Inferior parietal cortex (tissue), 1 donor: ENCODE results near the gene ARHGAP24.
"Not testable (repeated sequence)": the region's sequence is repeated elsewhere in the genome, so short reads cannot be mapped to it uniquely, and the experiment has no call there.

Experiments used
- DNase-seq: peaks from one replicate; pipeline ENCODE4 v3.0.0-alpha.2; 2016; ENCODE audit errors: extremely low spot score

ARHGAP24 gene

GRCh38 chr4:85910985-85911384 is 436.0 kb downstream of the ARHGAP24 start:
- no peak for DNase-seq

DNA sequence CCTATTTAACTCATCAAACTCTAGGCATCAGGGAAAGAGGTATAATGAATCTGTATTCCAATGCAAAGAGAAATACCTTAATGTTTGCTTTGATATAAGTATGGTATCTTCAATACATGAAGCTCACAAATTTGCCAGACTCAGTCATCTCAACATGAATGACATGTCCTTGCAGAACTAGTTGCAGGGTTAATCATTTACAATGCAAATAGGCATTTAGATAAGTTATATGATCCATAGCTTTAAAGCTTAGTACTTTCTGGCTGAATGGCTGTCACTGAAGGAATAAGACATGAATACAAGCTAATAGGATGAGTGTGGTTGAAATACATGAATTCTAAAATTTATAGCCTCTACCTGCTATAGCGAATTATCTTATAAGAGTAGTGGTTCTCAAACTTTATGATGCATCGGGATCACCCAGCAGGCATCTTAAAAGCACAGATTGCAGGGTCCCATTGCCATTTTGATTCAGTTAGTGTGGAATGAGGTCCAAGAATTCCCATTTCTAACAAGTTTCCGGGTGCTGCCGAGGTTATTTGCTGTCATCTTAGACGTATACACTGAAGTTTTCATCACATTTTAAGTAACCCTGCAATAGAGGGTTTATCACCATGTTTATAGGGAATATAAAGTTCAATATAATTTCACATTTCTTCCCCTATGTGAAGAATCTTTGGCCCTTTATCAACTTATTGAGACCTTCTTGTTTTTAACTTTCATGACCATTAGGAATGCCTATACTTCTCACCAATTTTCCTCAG is 439.2 kb downstream of the ARHGAP24 start:
- DNase-seq = no peak

DNA sequence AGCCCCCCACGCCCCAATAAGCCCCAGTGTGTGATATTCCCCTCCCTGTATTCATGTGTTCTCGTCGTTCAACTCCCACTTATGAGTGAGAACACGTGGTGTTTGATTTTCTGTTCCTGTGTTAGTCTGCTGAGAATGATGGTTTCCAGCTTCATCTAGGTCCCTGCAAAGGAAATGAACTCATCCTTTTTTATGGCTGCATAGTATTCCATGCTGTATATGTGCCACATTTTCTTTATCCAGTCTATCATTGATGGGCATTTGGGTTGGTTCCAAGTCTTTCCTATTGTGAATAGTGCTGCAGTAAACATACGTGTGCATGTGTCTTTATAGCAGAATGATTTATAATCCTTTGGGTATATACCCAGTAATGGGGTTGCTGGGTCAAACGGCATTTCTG is 440.6 kb downstream of the ARHGAP24 start:
- DNase-seq = not testable (repeated sequence)

- no peak for DNase-seq
Measured at GRCh38 chr4:85919200-85919887, 444.4 kb downstream of the ARHGAP24 start.

- DNase-seq = no peak
Measured at GRCh38 chr4:85925071-85925470, 450.1 kb downstream of the ARHGAP24 start.

DNA sequence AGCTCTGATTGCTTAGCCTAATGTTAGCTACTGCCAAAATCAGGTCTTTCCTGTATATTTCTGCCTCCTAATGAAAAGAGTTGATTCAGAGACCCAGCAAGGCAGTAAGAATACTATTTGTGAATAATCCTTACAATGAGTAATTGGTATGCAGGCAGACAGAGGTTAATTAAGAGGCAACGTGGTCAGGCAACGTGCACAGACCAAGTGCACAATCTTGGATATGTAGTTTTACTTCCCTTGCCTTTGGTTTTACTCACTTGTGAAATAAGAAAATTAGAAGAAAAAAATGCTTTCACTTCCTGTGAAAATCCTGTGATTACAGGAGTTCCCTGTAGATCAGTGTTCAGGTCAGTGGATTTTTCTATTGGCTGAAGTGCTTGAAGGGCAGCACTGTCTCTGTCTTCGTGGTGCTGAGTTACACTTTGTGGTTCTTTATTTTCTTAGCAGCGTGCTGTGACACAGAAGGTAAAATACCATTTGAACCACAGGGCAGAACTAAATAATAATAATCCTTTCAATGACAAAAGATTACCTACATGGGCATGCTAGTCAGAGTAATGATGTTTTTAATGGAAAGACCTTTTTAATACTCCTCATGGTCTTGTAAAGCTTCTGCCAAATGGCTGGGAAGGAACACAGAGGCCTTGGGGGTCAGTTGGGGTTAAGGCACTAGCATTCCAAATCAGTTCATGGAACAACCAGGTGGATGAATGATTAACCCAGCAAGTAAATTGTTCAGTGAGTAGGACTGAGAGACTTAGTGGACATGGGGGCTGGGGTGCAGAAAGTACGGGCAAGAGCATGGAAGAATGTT is 454.0 kb downstream of the ARHGAP24 start:
- DNase-seq = no peak

- no peak for DNase-seq
Measured at GRCh38 chr4:85929961-85930665, 455.2 kb downstream of the ARHGAP24 start.

- DNase-seq = no peak
Measured at GRCh38 chr4:85932500-85933290, 457.7 kb downstream of the ARHGAP24 start.

DNA sequence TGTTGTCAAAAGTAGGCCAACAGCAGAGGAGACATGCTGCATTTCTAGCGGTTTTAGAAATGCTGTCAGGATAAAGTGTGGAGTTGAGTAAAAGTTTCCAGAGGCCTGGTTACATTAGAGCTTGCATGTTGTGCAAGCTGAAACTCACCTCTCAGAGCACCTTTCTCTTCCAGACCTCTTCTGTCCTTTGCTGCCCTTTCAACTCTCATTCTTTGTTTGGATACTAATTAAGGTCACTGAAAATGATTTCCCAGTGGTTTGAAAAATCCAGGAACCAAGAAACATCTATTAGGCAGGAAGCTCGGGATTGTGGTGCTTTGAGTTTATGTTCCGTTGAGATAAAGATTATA is 458.3 kb downstream of the ARHGAP24 start:
- DNase-seq = no peak

DNA sequence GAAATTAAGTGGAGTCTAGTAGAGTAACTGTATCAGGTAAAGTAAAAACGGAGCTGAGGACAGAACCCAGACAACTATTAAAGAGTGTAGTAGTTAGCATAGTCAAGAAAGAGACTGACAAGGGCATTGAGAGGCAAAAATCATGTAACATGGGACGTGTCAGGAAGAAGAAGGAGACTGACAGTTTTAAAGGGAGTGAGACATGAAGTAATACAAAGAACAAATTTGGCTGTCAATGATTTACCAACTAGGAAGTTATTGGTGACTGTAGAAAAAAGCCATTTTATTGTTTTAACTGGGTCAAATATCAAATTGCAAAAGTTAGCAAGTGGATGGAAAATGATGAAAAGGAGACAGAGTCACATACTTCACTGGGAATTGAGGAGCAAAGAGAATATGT is 462.6 kb downstream of the ARHGAP24 start:
- DNase-seq = no peak

- DNase-seq = no peak
Measured at GRCh38 chr4:85938062-85938461, 463.1 kb downstream of the ARHGAP24 start.

- no peak for DNase-seq
Measured at GRCh38 chr4:85938902-85939301, 464.0 kb downstream of the ARHGAP24 start.

DNA sequence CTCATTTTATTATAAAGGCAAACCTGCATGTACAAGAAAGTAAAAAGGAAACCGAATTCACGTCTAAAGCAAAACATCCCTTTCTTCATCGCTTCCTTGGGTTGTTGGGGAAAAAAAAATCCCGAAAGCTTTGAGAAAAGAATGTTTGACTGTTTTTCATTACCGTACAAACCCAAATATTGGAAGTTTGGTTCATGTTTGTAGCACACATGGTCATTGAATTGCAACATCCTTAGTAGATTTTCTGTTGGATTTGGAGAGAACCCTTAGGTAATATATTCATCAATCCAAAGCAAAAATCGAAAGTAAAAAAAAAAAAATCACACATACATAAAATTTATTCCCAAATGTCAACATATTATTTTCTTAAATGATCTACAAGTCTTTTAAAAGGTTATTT is 464.6 kb downstream of the ARHGAP24 start:
- DNase-seq = no peak

- DNase-seq = no peak
Measured at GRCh38 chr4:85940151-85940550, 465.2 kb downstream of the ARHGAP24 start.

- DNase-seq = no peak
Measured at GRCh38 chr4:85942107-85942506, 467.2 kb downstream of the ARHGAP24 start.

GRCh38 chr4:85946821-85947220 is 471.9 kb downstream of the ARHGAP24 start:
- no peak for DNase-seq

GRCh38 chr4:85951099-85951498 is 476.1 kb downstream of the ARHGAP24 start:
- no peak for DNase-seq

DNA sequence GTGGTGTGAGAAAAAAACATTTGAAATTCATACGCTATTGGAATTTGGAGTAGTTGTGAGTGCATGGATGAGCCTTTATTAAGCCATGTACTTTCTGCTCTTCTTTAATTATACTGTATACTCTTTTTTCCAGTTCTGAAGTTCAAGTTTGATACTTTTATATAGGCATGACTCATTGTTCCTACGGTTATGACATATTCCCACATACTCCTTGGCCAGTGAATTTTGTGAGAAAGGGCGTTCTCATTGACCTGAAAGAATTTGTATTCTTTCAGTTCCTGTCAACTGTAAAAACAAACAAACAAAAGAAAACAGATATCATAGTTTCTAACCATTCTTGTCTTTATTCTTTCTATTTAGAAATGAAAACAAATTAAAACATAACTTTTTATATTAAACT is 477.6 kb downstream of the ARHGAP24 start:
- no peak for DNase-seq

DNA sequence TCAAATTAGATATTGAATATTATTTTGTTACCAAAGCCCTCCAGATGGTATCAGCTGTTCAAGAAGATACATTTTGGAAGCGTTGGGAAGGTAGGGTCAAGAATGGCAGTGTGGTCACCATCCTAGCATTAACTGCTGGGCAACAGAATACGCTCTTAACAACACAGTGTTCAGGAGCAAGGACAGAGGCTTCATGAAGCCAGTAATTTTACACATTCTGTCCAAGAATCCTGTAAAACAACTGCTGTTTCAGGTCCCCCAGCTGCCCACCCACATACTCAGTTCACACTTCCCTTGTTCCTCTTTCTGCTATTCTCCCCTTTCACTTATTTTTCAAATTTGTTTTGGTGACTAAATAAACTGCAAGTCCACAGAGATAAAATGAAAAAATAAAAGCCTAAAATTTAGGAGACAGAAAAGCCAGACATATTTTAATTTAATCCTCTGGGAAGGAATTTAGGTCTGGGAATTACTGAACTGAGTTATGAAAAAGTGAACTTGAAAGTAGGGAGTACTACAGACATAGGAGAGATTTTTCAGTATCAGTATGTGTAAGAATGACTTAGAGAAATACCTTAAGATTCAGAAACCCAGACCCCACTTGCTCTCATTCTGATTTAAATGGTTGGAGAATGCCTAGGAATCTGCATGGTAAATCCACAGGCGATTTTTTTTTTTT is 478.2 kb downstream of the ARHGAP24 start:
- no peak for DNase-seq

- DNase-seq = no peak
Measured at GRCh38 chr4:85953651-85954018, 478.7 kb downstream of the ARHGAP24 start.
